ENCODE results near the gene MGAT5B.

Gene MGAT5B

GRCh38 chr17:76986365-76986764 is 118.2 kb downstream of the MGAT5B start:
- DNase-seq, result no peak

GRCh38 chr17:76987486-76988093 is 119.4 kb downstream of the MGAT5B start:
- DNase-seq, result no peak

- DNase-seq, result no peak
These were observed 120.6 kb downstream of the MGAT5B start for GRCh38 chr17:76988796-76989195.

GRCh38 chr17:76989519-76989918 is 121.3 kb downstream of the MGAT5B start:
- no peak for DNase-seq

GRCh38 chr17:76992891-76993290 is 124.7 kb downstream of the MGAT5B start:
- DNase-seq, result no peak

- no peak for DNase-seq
These were observed 125.4 kb downstream of the MGAT5B start for GRCh38 chr17:76993651-76994050.

- peak; percentile 37 for DNase-seq
These were observed 126.0 kb downstream of the MGAT5B start for GRCh38 chr17:76994237-76994637.

GRCh38 chr17:76995387-76996105 is 127.3 kb downstream of the MGAT5B start:
- DNase-seq, result peak; percentile 94

GRCh38 chr17:76996741-76997694 is 128.8 kb downstream of the MGAT5B start:
- DNase-seq, result no peak

GRCh38 chr17:76997981-76998531 is 129.9 kb downstream of the MGAT5B start:
- DNase-seq, result no peak

- DNase-seq, result no peak
These were observed 130.6 kb downstream of the MGAT5B start for GRCh38 chr17:76998839-76999238.
